Stomach (tissue), 9 donors: ENCODE measurements around the gene GAK. TPM values are rescaled to one million over a fixed set of nuclear protein-coding genes. Genes with fewer than 3 reads are reported as not detected.
A peak's percentile ranks its signal among the peaks of the same experiment; 100 is the strongest.
"Not testable (repeated sequence)": the region's sequence is repeated elsewhere in the genome, so short reads cannot be mapped to it uniquely, and the experiment has no call there.

Experiments
- DNase-seq, 2 donors: peaks; one replicate each; pipeline versions ENCODE4 v3.0.0 to v3.0.0-alpha.2; 2013 to 2019
- H3K27ac ChIP-seq, 5 donors: fragments of 200-600 bp in 4 of 5; sonication (generic) in 4 of 5; one replicate each; pipeline ENCODE4 v1.5.1; 2013 to 2019; ENCODE audit warnings: mild to moderate bottlenecking in 1 of 5, moderate library complexity in 1 of 5
- H3K27me3 ChIP-seq, 3 donors: fragments of 200-600 bp; sonication (generic); one replicate each; pipeline ENCODE4 v1.5.1; 2017 to 2019; ENCODE audit warnings: mixed run types in 1 of 3
- H3K36me3 ChIP-seq, 4 donors: fragments of 200-600 bp; sonication (generic); 1 replicate in 3 of 4; 2 replicates in 1 of 4; pipeline ENCODE4 v1.5.1; 2016 to 2019
- H3K4me1 ChIP-seq, 4 donors: fragments of 200-600 bp; sonication (generic); one replicate each; pipeline ENCODE4 v1.5.1; 2016 to 2019
- H3K4me3 ChIP-seq, 4 donors: fragments of 200-600 bp; sonication (generic) in 3 of 4; one replicate each; pipeline ENCODE4 v1.5.1; 2016 to 2019; ENCODE audit warnings: mild to moderate bottlenecking in 1 of 4
- H3K9me3 ChIP-seq, 4 donors: fragments of 200-600 bp; sonication (generic); one replicate each; pipeline ENCODE4 v1.5.1; 2016 to 2019
- EP300 ChIP-seq: sonication (generic); formaldehyde crosslinking; IDR thresholded peaks from one replicate; pipeline ENCODE4 v1.6.1; 2017; ENCODE audit warnings: antibody characterized with exemption
- POLR2A ChIP-seq, 4 donors: fragments of 450-650 bp; IDR thresholded peaks; one replicate each; pipeline ENCODE4 v1.6.1; 2016; ENCODE audit warnings: antibody characterized with exemption in 4 of 4, control low read depth in 2 of 4, mild to moderate bottlenecking in 1 of 4, moderate library complexity in 1 of 4
- POLR2AphosphoS5 ChIP-seq, 3 donors: sonication (generic); formaldehyde crosslinking; IDR thresholded peaks; one replicate each; pipeline ENCODE4 v1.6.1; 2016; ENCODE audit warnings: antibody characterized with exemption in 3 of 3
- WGBS, 5 donors: extraction: QIAGEN DNeasy Blood & Tissue Kit in 3 of 5; methylation state at CpG; one replicate each; pipeline versions ENCODE4 v1.1.5 to v1.1.7; 2013 to 2018; 5-methylcytosine and 5-hydroxymethylcytosine counted together
- intact Hi-C: fragments of 100-400 bp; cut with DNase I; formaldehyde crosslinking; loops from one replicate; pipeline ENCODE4 v1.15.1; 2023; ENCODE audit warnings: low total_unique reads
- polyA plus RNA-seq, 3 donors: library from polyadenylated mRNA; stranded (reverse); fragments of 200-250 nt; gene quantifications; one replicate each; pipeline ENCODE4 v1.2.3, GENCODE V29; 2013
- total RNA-seq, 5 donors: library from RNA; depleted of rRNA; stranded (reverse); fragments of >200 nt; gene quantifications; one replicate each; pipeline versions ENCODE4 v1.1.0 to v1.2.3, GENCODE V29; 2014 to 2016
- TF ChIP-seq, protein P1 (sequence below), 7 experiments: fragments of 450-650 bp in 4 of 7; fragments of 200-600 bp in 3 of 7; sonication (generic) in 3 of 7; IDR thresholded peaks; one replicate each; pipeline ENCODE4 v1.5.1; 2016 to 2019; ENCODE audit warnings: antibody characterized with exemption in 7 of 7, control low read depth in 2 of 7, mild to moderate bottlenecking in 1 of 7
- donor health status: healthy with polysubstance abuse.
- donor health status: Bipolar disorder and iron deficiency.
- donor health status: healthy.

The GAK gene
- total and polyA plus RNA-seq, 8 donors = 71.8 to 503 (median 157) TPM

DNA sequence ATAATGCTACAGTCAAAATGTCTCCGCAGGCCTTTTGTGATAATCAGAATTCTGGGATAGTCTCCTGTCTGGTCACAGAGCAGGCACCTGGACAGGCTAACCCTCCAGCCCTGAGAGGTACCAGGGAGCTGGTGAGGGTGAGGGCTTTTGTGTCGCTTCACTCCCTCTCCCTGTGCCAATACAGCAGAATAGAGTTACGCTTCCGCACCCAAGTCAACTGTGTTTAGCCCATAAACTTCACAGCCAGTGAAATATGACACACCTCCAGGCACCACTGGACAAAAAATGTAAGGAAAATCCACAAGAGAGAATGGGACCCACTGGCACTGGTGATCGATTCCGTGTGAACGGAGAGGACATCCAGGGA, 1.3 kb downstream of the GAK start:
- intact Hi-C loops = no loop called here
- peaks cover 0 to 7% (median 2%) of the 10 kb centered on the region in 4 donors for H3K36me3 ChIP-seq
- peak overlapping the region; percentile 95 to 99 (median 98) for H3K27ac ChIP-seq
- H3K4me3 ChIP-seq = peak overlapping the region; percentile 92 to 98 (median 92)
- H3K27me3 ChIP-seq = no peaks in the 10 kb centered on the region
- peaks cover 49 to 68% (median 64%) of the 10 kb centered on the region in 4 donors for H3K4me1 ChIP-seq
- no peaks in the 10 kb centered on the region for H3K9me3 ChIP-seq
- TF ChIP-seq, protein P1, sequence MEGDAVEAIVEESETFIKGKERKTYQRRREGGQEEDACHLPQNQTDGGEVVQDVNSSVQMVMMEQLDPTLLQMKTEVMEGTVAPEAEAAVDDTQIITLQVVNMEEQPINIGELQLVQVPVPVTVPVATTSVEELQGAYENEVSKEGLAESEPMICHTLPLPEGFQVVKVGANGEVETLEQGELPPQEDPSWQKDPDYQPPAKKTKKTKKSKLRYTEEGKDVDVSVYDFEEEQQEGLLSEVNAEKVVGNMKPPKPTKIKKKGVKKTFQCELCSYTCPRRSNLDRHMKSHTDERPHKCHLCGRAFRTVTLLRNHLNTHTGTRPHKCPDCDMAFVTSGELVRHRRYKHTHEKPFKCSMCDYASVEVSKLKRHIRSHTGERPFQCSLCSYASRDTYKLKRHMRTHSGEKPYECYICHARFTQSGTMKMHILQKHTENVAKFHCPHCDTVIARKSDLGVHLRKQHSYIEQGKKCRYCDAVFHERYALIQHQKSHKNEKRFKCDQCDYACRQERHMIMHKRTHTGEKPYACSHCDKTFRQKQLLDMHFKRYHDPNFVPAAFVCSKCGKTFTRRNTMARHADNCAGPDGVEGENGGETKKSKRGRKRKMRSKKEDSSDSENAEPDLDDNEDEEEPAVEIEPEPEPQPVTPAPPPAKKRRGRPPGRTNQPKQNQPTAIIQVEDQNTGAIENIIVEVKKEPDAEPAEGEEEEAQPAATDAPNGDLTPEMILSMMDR (IDR thresholded peaks at IDR 0.05) = no peak
- TF ChIP-seq POLR2AphosphoS5 (IDR thresholded peaks at IDR 0.05) (no peak), POLR2A (IDR thresholded peaks at IDR 0.05) (no peak), EP300 (no peak)
- no peak for DNase-seq
- 20 to 42% (median 35%) methylated on average over 7 of the region's 7 CpGs for WGBS, 5 donors

DNA sequence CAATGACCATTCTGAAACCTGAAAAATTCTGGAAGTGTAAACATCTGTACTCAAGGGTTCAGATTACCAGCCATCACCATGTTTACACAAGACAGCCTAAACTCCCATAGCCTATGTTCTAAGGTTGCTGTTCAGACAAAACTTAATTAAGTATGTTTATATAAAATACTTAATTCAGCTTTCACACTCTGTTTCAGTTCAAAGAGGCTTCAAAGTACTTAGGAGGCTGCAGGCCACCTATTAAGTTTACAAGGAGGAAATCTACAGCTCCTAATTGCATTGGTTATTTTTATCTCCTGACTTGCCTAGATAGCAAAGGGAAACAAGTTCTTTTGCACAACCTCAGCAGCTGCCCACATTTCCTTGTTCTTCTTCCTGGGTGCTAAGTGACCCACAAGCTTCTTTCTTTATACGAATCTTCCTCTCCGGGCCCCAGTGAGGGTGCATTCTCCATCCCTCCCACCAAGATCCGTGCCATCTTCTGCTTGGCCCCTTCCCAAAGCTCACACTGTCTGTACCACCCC, 2.0 kb downstream of the GAK start:
- peaks cover 53 to 75% (median 71%) of the 10 kb centered on the region in 4 donors for H3K4me1 ChIP-seq

DNA sequence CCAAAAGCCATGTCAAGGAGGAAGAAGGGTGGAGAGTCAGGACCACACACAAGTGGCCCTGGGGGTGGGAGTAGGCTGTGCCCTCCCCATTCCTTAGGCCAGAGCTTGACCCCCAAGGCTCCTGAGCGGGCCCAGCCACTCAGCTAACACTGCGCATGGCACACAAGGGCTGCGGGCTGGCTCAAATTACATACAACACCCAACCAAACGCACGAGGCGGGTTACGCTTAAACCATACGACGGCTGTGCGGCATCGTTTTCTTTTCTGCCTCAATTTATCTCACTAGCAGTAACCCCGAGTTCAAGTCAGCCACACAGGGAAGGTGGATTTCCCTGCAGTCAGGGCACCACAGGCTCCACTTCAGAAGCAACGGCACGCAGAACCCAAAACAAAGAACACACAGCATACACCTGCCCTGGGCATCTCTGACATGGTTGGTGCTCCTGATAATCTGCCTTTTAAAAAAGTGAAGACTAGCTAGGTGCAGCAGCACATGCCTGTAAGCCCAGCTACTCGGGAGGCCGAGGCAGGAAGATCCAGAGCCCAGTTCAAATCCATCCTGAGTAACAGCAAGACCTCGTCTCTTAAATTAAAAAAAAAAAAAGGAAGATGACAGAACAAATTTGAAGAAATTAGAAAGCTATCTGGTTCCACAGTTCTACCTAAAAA, 2.9 kb downstream of the GAK start:
- DNase-seq = no peak
- Histone ChIP-seq H3K4me3 (no peak overlapping the region), H3K27ac (peak overlapping the region; percentile 33 to 98 (median 95)), H3K27me3 (no peaks in the 10 kb centered on the region), H3K9me3 (no peaks in the 10 kb centered on the region), H3K4me1 (peaks cover 53 to 82% (median 76%) of the 10 kb centered on the region in 4 donors), H3K36me3 (peaks cover 0 to 10% (median 2%) of the 10 kb centered on the region in 4 donors)
- intact Hi-C loops = no loop called here
- 71 to 82% (median 74%) methylated on average over 16 to 17 of the region's 17 CpGs for WGBS, 5 donors
- TF ChIP-seq EP300 (no peak), POLR2AphosphoS5 (IDR thresholded peaks at IDR 0.05) (no peak), POLR2A (IDR thresholded peaks at IDR 0.05) (no peak)
- TF ChIP-seq, protein P1 (IDR thresholded peaks at IDR 0.05) = no peak

More for the DNA sequence above, 2.0 kb downstream of the GAK start:
- 7 to 22% (median 18%) methylated on average over 3 of the region's 3 CpGs for WGBS, 5 donors
- H3K27me3 ChIP-seq = no peaks in the 10 kb centered on the region
- H3K27ac ChIP-seq = peak overlapping the region; percentile 85 to 98 (median 98)
- H3K4me3 ChIP-seq = peak overlapping the region; percentile 92 to 98 (median 92)
- H3K36me3 ChIP-seq = peaks cover 0 to 10% (median 2%) of the 10 kb centered on the region in 4 donors
- intact Hi-C loops = no loop called here
- H3K9me3 ChIP-seq = no peaks in the 10 kb centered on the region
- TF ChIP-seq EP300 (no peak), POLR2AphosphoS5 (IDR thresholded peaks at IDR 0.05) (peak in 2 of 3 donors; percentile 63 to 66)
- DNase-seq = peak; percentile 52 to 65

DNA sequence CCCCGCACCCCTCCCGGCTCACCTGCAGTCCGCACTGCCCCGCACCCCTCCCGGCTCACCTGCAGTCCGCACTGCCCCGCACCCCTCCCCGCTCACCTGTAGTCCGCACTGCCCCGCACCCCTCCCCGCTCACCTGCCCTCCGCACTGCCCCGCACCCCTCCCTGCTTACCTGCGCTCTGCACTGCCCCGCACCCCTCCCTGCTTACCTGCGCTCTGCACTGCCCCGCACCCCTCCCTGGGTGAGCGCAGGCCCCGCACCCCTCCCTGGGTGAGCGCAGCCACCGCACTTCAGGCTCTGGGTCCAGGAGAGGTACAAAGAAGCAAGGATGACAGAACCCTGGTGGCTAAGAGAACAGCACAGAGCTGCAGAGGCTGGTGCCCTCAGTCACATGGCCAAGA, 4.5 kb downstream of the GAK start:
- Histone ChIP-seq H3K36me3 (peaks cover 0 to 14% (median 4%) of the 10 kb centered on the region in 4 donors), H3K4me1 (peaks cover 47 to 74% (median 65%) of the 10 kb centered on the region in 4 donors)
- H3K27ac ChIP-seq, H3K27me3 ChIP-seq, DNase-seq, intact Hi-C loops, H3K4me3 ChIP-seq, H3K9me3 ChIP-seq: not testable (repeated sequence)
- WGBS, 5 donors = 38 to 78% (median 60%) methylated on average over 15 to 21 of the region's 21 CpGs

DNA sequence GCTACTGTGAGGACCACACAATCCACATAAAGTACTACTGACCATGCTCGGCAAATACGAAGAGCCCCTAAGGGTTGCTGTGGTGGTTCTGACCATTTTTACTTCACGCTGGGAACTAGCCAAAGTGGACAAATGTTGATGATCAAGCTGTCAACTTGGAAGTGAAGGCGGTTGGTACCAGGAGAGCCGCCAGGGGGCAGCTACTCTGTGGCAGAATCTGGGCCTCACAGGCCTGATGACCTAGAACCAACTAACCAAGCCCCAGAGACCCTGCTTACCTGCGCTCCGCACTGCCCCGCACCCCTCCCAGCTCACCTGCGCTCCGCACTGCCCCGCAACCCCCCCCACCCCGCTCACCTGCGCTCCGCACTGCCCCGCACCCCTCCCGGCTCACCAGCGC, 5.6 kb downstream of the GAK start:
- no peaks in the 10 kb centered on the region for H3K27me3 ChIP-seq
- WGBS, 5 donors = 60 to 77% (median 72%) methylated on average over 6 to 17 of the region's 17 CpGs
- no peak for TF ChIP-seq POLR2AphosphoS5 (IDR thresholded peaks at IDR 0.05)
- TF ChIP-seq, protein P1 (IDR thresholded peaks at IDR 0.05) = peak in 4 of 7 experiments; percentile 12 to 40 (median 22)
- no peak overlapping the region for H3K27ac ChIP-seq
- peaks cover 0 to 22% (median 7%) of the 10 kb centered on the region in 4 donors for H3K36me3 ChIP-seq
- H3K4me3 ChIP-seq = no peak overlapping the region
- no peaks in the 10 kb centered on the region for H3K9me3 ChIP-seq
- intact Hi-C loops = no loop called here
- peak; percentile 60 to 62 for DNase-seq
- peaks cover 47 to 76% (median 66%) of the 10 kb centered on the region in 4 donors for H3K4me1 ChIP-seq
